Endodermal cell (in vitro differentiated cells): Measurements from ENCODE around the gene ZIC4. TPM values are rescaled to one million over a fixed set of nuclear protein-coding genes. Genes with fewer than 3 reads are reported as not detected.
A peak's percentile ranks its signal among the peaks of the same experiment; 100 is the strongest.

Experiments used
- DNase-seq: peaks from one replicate; pipeline ENCODE4 v3.0.0-alpha.2; 2017
- H3K27ac ChIP-seq: 2 replicates; pipeline ENCODE4 v1.5.1; 2013; ENCODE audit warnings: mild to moderate bottlenecking, low read depth, low read length, moderate library complexity
- H3K27me3 ChIP-seq: 2 replicates; pipeline ENCODE4 v1.6.1; 2013; ENCODE audit warnings: mild to moderate bottlenecking, low read length, moderate library complexity; ENCODE audit not compliant: insufficient read depth, control insufficient read depth, poor library complexity, severe bottlenecking
- H3K36me3 ChIP-seq: 2 replicates; pipeline ENCODE4 v1.7.0; 2013; ENCODE audit warnings: mild to moderate bottlenecking, low read length, moderate library complexity; ENCODE audit not compliant: control insufficient read depth, insufficient read depth
- H3K4me1 ChIP-seq: one replicate; pipeline ENCODE4 v1.7.0; 2013; ENCODE audit warnings: low read length; ENCODE audit not compliant: control insufficient read depth, insufficient read depth
- H3K4me3 ChIP-seq: 2 replicates; pipeline ENCODE4 v1.5.1; 2013; ENCODE audit warnings: mild to moderate bottlenecking, low read length, moderate library complexity
- H3K9ac ChIP-seq: 2 replicates; pipeline ENCODE4 v1.6.1; 2013; ENCODE audit warnings: mild to moderate bottlenecking, low read length, moderate library complexity; ENCODE audit not compliant: poor library complexity, severe bottlenecking; ENCODE audit errors: extremely low read depth
- H3K9me3 ChIP-seq: 2 replicates; pipeline ENCODE4 v1.6.1; 2013; ENCODE audit warnings: mild to moderate bottlenecking, low read length, moderate library complexity; ENCODE audit not compliant: control insufficient read depth
- H3K27ac Mint-ChIP-seq: 2 replicates; pipeline ENCODE4 v1.8.0; 2020; ENCODE audit warnings: mixed read lengths
- H3K27me3 Mint-ChIP-seq: 2 replicates; pipeline ENCODE4 v1.8.0; 2021; ENCODE audit warnings: mild to moderate bottlenecking, mixed read lengths; ENCODE audit not compliant: insufficient read depth
- H3K36me3 Mint-ChIP-seq: 2 replicates; pipeline ENCODE4 v1.8.0; 2020; ENCODE audit warnings: low read depth, mixed read lengths
- H3K4me1 Mint-ChIP-seq: 2 replicates; pipeline ENCODE4 v1.8.0; 2020; ENCODE audit warnings: mixed read lengths
- H3K4me3 Mint-ChIP-seq: 2 replicates; pipeline ENCODE4 v1.8.0; 2020; ENCODE audit warnings: mild to moderate bottlenecking, moderate library complexity, mixed read lengths
- H3K9me3 Mint-ChIP-seq: 2 replicates; pipeline ENCODE4 v1.8.0; 2020; ENCODE audit warnings: mild to moderate bottlenecking, mixed read lengths
- CTCF ChIP-seq: fragments of 200-600 bp; sonication (generic); conservative IDR thresholded peaks from 2 replicates; pipeline ENCODE4 v1.5.0; 2021; ENCODE audit warnings: antibody characterized with exemption, mild to moderate bottlenecking
- WGBS, 2 experiments: methylation state at CpG; one replicate each; pipeline versions ENCODE4 v1.1.5 to v1.1.7; 2013; ENCODE audit warnings: missing lambda C conversion rate in 2 of 2, mixed read lengths in 1 of 2; ENCODE audit not compliant: insufficient coverage in 1 of 2, insufficient read length in 1 of 2; 5-methylcytosine and 5-hydroxymethylcytosine counted together
- total RNA-seq, 2 donors: library from RNA; stranded (reverse); fragmentation: NEBNext Ultra II Directional in 1 of 2; extraction: Animal tissue kit (Norgen Biotek cat#: 25700) in 1 of 2; gene quantifications; 2 replicates in 1 of 2; 3 replicates in 1 of 2; pipeline ENCODE4 v1.2.1, GENCODE V29; 2021

Gene ZIC4
- total RNA-seq, 2 donors from 2014 or later, result not detected

- Mint-ChIP-seq H3K36me3 (no peaks in the 10 kb centered on the region), H3K27ac (no peak overlapping the region), H3K9me3 (no peaks in the 10 kb centered on the region), H3K4me3 (no peak overlapping the region), H3K4me1 (peaks cover 12% of the 10 kb centered on the region), H3K27me3 (peaks cover 97% of the 10 kb centered on the region)
- DNase-seq, result no peak
- Histone ChIP-seq H3K9ac (no peak overlapping the region), H3K36me3 (no peaks in the 10 kb centered on the region), H3K27ac (no peak overlapping the region), H3K4me3 (peak overlapping the region; percentile 1), H3K27me3 (peaks cover 100% of the 10 kb centered on the region), H3K9me3 (no peaks in the 10 kb centered on the region), H3K4me1 (peaks cover 4% of the 10 kb centered on the region)
- TF ChIP-seq CTCF, result no peak
- WGBS, 2 experiments, result 0 to 2% methylated on average over 1 to 13 of the region's 13 CpGs
Observed at GRCh38 chr3:147369231-147369630, 37.1 kb downstream of the ZIC4 start.

- peaks cover 100% of the 10 kb centered on the region for H3K27me3 ChIP-seq
- peaks cover 12% of the 10 kb centered on the region for H3K4me1 Mint-ChIP-seq
- no peak overlapping the region for H3K27ac ChIP-seq
- peaks cover 97% of the 10 kb centered on the region for H3K27me3 Mint-ChIP-seq
- no peak for DNase-seq
- H3K4me3 Mint-ChIP-seq, result no peak overlapping the region
- no peak overlapping the region for H3K27ac Mint-ChIP-seq
- peaks cover 4% of the 10 kb centered on the region for H3K4me1 ChIP-seq
- H3K9me3 ChIP-seq, result no peaks in the 10 kb centered on the region
- no peak for TF ChIP-seq CTCF
- no peak overlapping the region for H3K9ac ChIP-seq
- no peaks in the 10 kb centered on the region for H3K36me3 ChIP-seq
- H3K4me3 ChIP-seq, result no peak overlapping the region
- WGBS, 2 experiments, result 2% methylated on average over 14 to 16 of the region's 16 CpGs
- H3K36me3 Mint-ChIP-seq, result no peaks in the 10 kb centered on the region
- no peaks in the 10 kb centered on the region for H3K9me3 Mint-ChIP-seq
Observed at GRCh38 chr3:147368561-147369221, 37.7 kb downstream of the ZIC4 start.

- Histone ChIP-seq H3K9me3 (no peaks in the 10 kb centered on the region), H3K4me3 (no peak overlapping the region), H3K9ac (no peak overlapping the region), H3K27ac (no peak overlapping the region), H3K4me1 (peaks cover under 1% of the 10 kb centered on the region), H3K36me3 (no peaks in the 10 kb centered on the region), H3K27me3 (peaks cover 100% of the 10 kb centered on the region)
- WGBS, 2 experiments, result 5 to 20% methylated on average over 2 of the region's 2 CpGs
- H3K9me3 Mint-ChIP-seq, result no peaks in the 10 kb centered on the region
- peaks cover 7% of the 10 kb centered on the region for H3K4me1 Mint-ChIP-seq
- no peak overlapping the region for H3K27ac Mint-ChIP-seq
- H3K4me3 Mint-ChIP-seq, result no peak overlapping the region
- DNase-seq, result no peak
- TF ChIP-seq CTCF, result no peak
- peaks cover 97% of the 10 kb centered on the region for H3K27me3 Mint-ChIP-seq
- H3K36me3 Mint-ChIP-seq, result no peaks in the 10 kb centered on the region
Observed at GRCh38 chr3:147368151-147368550, 38.2 kb downstream of the ZIC4 start.
